Measurements from ENCODE around the gene TMEM229B. TPM values are rescaled to one million over a fixed set of nuclear protein-coding genes. Genes with fewer than 3 reads are reported as not detected.
A peak's percentile ranks its signal among the peaks of the same experiment; 100 is the strongest.

Gene TMEM229B
- total RNA-seq, 2 donors from 2014 or later = 1.1 to 1.5 TPM

DNA sequence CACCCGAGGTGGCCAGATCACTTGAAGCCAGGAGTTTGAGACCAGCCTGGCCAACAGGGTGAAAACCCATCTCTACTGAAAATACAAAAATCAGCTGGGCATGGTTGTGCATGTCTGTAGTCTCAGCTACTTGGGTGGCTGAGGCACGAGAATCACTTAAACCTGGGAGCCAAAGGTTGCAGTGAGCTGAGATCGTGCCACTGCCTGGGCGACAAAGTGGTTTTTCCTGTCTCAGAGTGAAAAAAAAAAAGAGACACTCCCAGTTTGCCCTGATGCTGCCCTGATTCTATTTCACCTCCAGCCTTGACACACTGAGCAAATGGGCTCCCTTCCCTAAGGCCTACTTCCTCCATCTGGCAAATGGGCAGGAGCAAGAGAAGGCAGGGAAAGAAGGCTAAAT, 48.0 kb downstream of the TMEM229B start:
- no peaks in the 10 kb centered on the region for H3K27me3 ChIP-seq (ENCODE audit: control insufficient read depth, insufficient read depth, low read length, poor library complexity, severe bottlenecking)
- Mint-ChIP-seq H3K4me3 (no peak overlapping the region), H3K27me3 (ENCODE audit: insufficient read depth) (no peaks in the 10 kb centered on the region), H3K9me3 (no peaks in the 10 kb centered on the region), H3K4me1 (peaks cover 43% of the 10 kb centered on the region), H3K27ac (no peak overlapping the region), H3K36me3 (ENCODE audit: low read depth) (no peaks in the 10 kb centered on the region)
- 89 to 93% methylated on average over 4 of the region's 4 CpGs for WGBS, 2 experiments (ENCODE audit: insufficient coverage in 1 of 2, insufficient read length in 1 of 2)
- no peaks in the 10 kb centered on the region for H3K9me3 ChIP-seq (ENCODE audit: control insufficient read depth, low read length)
- TF ChIP-seq, protein P1, sequence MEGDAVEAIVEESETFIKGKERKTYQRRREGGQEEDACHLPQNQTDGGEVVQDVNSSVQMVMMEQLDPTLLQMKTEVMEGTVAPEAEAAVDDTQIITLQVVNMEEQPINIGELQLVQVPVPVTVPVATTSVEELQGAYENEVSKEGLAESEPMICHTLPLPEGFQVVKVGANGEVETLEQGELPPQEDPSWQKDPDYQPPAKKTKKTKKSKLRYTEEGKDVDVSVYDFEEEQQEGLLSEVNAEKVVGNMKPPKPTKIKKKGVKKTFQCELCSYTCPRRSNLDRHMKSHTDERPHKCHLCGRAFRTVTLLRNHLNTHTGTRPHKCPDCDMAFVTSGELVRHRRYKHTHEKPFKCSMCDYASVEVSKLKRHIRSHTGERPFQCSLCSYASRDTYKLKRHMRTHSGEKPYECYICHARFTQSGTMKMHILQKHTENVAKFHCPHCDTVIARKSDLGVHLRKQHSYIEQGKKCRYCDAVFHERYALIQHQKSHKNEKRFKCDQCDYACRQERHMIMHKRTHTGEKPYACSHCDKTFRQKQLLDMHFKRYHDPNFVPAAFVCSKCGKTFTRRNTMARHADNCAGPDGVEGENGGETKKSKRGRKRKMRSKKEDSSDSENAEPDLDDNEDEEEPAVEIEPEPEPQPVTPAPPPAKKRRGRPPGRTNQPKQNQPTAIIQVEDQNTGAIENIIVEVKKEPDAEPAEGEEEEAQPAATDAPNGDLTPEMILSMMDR (conservative IDR thresholded peaks at IDR 0.05) = no peak
- H3K27ac ChIP-seq (ENCODE audit: low read depth, low read length) = no peak overlapping the region
- no peaks in the 10 kb centered on the region for H3K36me3 ChIP-seq (ENCODE audit: control insufficient read depth, insufficient read depth, low read length)
- no peak for DNase-seq
- H3K9ac ChIP-seq (ENCODE audit: extremely low read depth, low read length, poor library complexity, severe bottlenecking) = no peak overlapping the region
- peaks cover 7% of the 10 kb centered on the region for H3K4me1 ChIP-seq (ENCODE audit: control insufficient read depth, insufficient read depth, low read length)
- no peak overlapping the region for H3K4me3 ChIP-seq (ENCODE audit: low read length)

DNA sequence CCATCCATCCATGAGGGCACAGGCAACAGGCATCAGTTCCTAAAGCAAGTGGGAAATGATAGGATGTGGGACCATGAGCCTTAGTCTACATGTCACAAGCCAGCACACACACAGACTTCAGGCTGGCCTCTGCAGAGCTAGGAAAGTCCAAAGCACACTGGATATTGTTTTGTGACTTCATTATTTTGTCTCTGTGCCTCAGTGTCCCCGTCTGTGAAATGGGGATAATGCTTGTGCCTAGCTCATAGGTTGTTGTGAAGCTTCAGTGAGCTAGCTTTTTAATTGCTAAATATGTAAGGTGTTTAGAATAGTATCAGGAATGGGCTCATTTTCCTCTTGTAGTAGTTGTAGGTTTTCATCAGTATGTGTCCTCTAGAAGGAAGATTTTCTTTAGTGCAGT, 49.6 kb downstream of the TMEM229B start:
- no peaks in the 10 kb centered on the region for H3K9me3 Mint-ChIP-seq
- Histone ChIP-seq H3K4me1 (ENCODE audit: control insufficient read depth, insufficient read depth, low read length) (peaks cover under 1% of the 10 kb centered on the region), H3K36me3 (ENCODE audit: control insufficient read depth, insufficient read depth, low read length) (no peaks in the 10 kb centered on the region), H3K9ac (ENCODE audit: extremely low read depth, low read length, poor library complexity, severe bottlenecking) (no peak overlapping the region), H3K4me3 (ENCODE audit: low read length) (no peak overlapping the region), H3K27me3 (ENCODE audit: control insufficient read depth, insufficient read depth, low read length, poor library complexity, severe bottlenecking) (no peaks in the 10 kb centered on the region), H3K27ac (ENCODE audit: low read depth, low read length) (no peak overlapping the region), H3K9me3 (ENCODE audit: control insufficient read depth, low read length) (no peaks in the 10 kb centered on the region)
- no peaks in the 10 kb centered on the region for H3K27me3 Mint-ChIP-seq (ENCODE audit: insufficient read depth)
- H3K4me1 Mint-ChIP-seq = peaks cover 29% of the 10 kb centered on the region
- TF ChIP-seq, protein P1 (conservative IDR thresholded peaks at IDR 0.05) = no peak
- no peak overlapping the region for H3K4me3 Mint-ChIP-seq
- no peak for DNase-seq
- 87 to 100% methylated on average over 1 of the region's 1 CpG for WGBS, 2 experiments (ENCODE audit: insufficient coverage in 1 of 2, insufficient read length in 1 of 2)
- H3K36me3 Mint-ChIP-seq (ENCODE audit: low read depth) = no peaks in the 10 kb centered on the region
- H3K27ac Mint-ChIP-seq = no peak overlapping the region

DNA sequence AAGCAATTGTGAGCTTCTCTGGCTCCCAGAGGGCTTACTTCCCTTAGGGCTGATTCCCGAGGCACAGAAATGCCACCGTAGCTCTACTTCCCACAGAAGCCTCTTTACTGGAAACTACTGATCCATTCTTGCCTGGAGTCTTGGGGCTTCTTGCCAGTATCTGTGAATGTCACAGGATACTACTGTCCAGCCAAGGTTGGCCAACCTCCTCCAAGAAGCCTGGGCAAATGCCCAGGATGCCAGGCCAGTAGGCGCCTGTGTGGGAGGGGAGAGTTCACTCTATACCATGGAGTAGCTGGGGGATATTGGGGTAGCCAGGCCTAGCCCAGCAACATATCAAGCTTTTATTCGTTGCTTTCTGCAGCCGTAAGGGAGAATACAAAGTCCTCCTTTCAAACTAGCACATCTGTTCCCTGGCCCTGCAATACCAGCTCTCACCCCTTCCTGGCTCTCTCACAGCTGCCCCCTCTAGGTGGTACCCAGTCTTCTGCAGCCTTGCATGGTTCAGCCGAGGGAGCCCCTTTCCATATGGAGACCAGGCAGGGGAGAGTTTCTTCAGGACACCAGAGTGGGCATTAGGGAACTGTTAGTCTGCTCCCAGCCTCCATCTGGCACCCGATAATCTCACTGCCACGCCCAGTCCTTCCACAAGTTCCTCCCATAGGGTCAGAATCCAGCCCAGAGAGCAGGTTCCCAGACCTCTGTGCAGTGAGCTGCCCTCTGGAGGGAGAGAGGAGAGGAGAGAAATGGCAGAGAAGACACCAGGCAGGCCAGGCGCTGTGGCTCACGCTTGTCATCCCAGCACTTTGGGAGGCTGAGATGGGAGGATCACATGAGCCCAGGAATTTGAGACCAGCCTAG, 52.3 kb downstream of the TMEM229B start:
- H3K9me3 Mint-ChIP-seq = no peaks in the 10 kb centered on the region
- no peak overlapping the region for H3K9ac ChIP-seq (ENCODE audit: extremely low read depth, low read length, poor library complexity, severe bottlenecking)
- TF ChIP-seq, protein P1 (conservative IDR thresholded peaks at IDR 0.05) = peak; percentile 62

More for the DNA sequence above, 52.3 kb downstream of the TMEM229B start:
- peak; percentile 78 for DNase-seq
- Histone ChIP-seq H3K36me3 (ENCODE audit: control insufficient read depth, insufficient read depth, low read length) (no peaks in the 10 kb centered on the region), H3K4me3 (ENCODE audit: low read length) (no peak overlapping the region), H3K27me3 (ENCODE audit: control insufficient read depth, insufficient read depth, low read length, poor library complexity, severe bottlenecking) (no peaks in the 10 kb centered on the region), H3K9me3 (ENCODE audit: control insufficient read depth, low read length) (no peaks in the 10 kb centered on the region), H3K27ac (ENCODE audit: low read depth, low read length) (no peak overlapping the region), H3K4me1 (ENCODE audit: control insufficient read depth, insufficient read depth, low read length) (no peaks in the 10 kb centered on the region)
- Mint-ChIP-seq H3K36me3 (ENCODE audit: low read depth) (no peaks in the 10 kb centered on the region), H3K4me1 (peaks cover 7% of the 10 kb centered on the region), H3K4me3 (no peak overlapping the region), H3K27me3 (ENCODE audit: insufficient read depth) (no peaks in the 10 kb centered on the region), H3K27ac (no peak overlapping the region)
- WGBS, 2 experiments (ENCODE audit: insufficient coverage in 1 of 2, insufficient read length in 1 of 2) = 94 to 95% methylated on average over 2 to 10 of the region's 10 CpGs
